Nasal cavity respiratory epithelium epithelial cell of viscerocranial mucosa (primary cell): ENCODE results near the gene DISP1. TPM values are rescaled to one million over a fixed set of nuclear protein-coding genes. Genes with fewer than 3 reads are reported as not detected.

Source experiments
- total RNA-seq: library from RNA; depleted of rRNA; stranded (reverse); fragments of >200 nt; gene quantifications from 2 replicates; pipeline ENCODE4 v1.2.3, GENCODE V29; 2014

DISP1 gene
- total RNA-seq: 1.4 and 3.3 TPM in 2 replicates

GRCh38 chr1:222814536-222815439 lies at the start of gene DISP1:
Gene DISP1 (plus strand): TSS chr1:222815039. CDS start chr1:222942824, 127,785 bp downstream.

Other genes with a start within 250 kb of the DISP1 start
- gene TAF1A, start 225.1 kb upstream of the DISP1 start, total RNA-seq: 11.3 and 22.6 TPM in 2 replicates
- gene MIA3, start 196.9 kb upstream of the DISP1 start, total RNA-seq: 48.2 and 52.0 TPM in 2 replicates
- 32.1 and 46.3 TPM in 2 replicates for gene AIDA, start 102.5 kb upstream of the DISP1 start, total RNA-seq
- gene BROX, start 102.5 kb upstream of the DISP1 start, total RNA-seq: 53.0 and 55.4 TPM in 2 replicates
- not detected in 2 replicates for gene FAM177B, start 77.8 kb upstream of the DISP1 start, total RNA-seq